Measurements from ENCODE around the gene RASAL2. TPM values are rescaled to one million over a fixed set of nuclear protein-coding genes. Genes with fewer than 3 reads are reported as not detected.

The RASAL2 gene
- total and polyA plus RNA-seq, 10 donors: 0.42 to 24.4 (median 14.6) TPM

DNA sequence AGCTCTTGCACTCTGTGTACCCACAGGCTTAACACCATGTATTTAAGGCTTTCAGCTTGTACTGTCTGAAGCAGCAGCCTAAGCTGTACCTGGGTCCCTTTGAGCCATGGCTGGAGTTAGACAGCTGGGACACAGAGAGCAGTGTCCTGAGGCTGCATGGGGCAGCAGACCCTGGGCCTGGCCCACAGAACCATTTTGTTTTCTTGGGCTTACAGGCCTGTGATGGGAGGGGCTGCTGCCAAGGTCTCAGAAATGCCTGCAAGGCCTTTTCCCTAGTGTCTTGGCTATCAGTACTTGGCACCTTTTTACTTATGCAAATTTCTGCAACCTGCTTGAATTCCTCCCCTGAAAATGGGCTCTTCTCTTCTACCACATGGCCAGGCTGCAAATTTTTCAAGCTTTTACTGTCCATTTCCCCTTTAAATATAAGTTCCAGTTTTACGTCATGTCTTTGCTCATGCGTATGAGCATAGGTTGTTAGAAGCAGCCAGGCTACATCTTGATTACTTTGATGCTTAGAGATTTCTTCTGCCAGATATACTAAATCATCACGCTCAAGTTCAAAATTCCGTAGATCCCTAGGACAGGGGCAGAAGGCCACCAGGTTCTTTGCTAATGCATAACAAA, 259.0 kb downstream of the RASAL2 start:
- no peaks in the 10 kb centered on the region for H3K27me3 ChIP-seq (replicated peaks in 1 of 7)
- TF ChIP-seq POLR2A (IDR thresholded peaks at IDR 0.05) (no peak), CTCF (IDR thresholded peaks at IDR 0.05 in 8 of 11, conservative IDR thresholded peaks at IDR 0.05 in 3 of 11) (no peak), POLR2AphosphoS5 (IDR thresholded peaks at IDR 0.05) (no peak)
- intact Hi-C loops (cut with DNase I; ENCODE audit: low total_unique reads): no loop called here
- H3K4me1 ChIP-seq: no peaks in the 10 kb centered on the region
- no peak overlapping the region for H3K4me3 ChIP-seq
- H3K36me3 ChIP-seq: no peaks in the 10 kb centered on the region
- H3K27ac ChIP-seq: no peak overlapping the region
- no peak for DNase-seq
- 92 to 98% (median 97%) methylated on average over 4 of the region's 4 CpGs for whole genome bisulfite sequencing, 5 donors
- H3K9me3 ChIP-seq: peaks cover 0 to 18% (median 12%) of the 10 kb centered on the region in 8 donors

DNA sequence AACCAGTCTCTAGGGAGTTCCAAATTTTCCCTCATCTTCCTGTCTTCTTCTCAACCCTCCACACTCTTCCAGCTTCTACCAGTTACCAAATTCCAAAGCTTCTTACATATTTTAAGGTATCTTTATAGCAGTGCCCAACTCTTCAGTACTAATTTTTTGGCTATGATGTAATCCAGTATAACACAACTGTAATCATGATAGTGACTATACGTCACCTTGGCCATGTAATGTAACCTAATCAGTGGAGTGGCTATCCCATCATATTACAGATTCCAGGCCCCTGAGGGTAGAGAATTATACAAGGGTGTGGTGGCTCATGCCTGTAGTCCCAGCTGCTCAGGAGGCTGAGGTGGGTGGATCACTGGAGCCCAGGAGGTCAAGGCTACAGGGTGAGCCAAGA, 259.6 kb downstream of the RASAL2 start:
- peaks cover 0 to 18% (median 12%) of the 10 kb centered on the region in 8 donors for H3K9me3 ChIP-seq
- intact Hi-C loops (cut with DNase I; ENCODE audit: low total_unique reads): no loop called here
- no peaks in the 10 kb centered on the region for H3K4me1 ChIP-seq
- H3K4me3 ChIP-seq: no peak overlapping the region
- H3K27me3 ChIP-seq (replicated peaks in 1 of 7): no peaks in the 10 kb centered on the region
- 80 to 94% (median 88%) methylated on average over 1 of the region's 1 CpG for WGBS, 5 donors
- no peak for TF ChIP-seq POLR2A (IDR thresholded peaks at IDR 0.05)
- no peak for TF ChIP-seq CTCF (IDR thresholded peaks at IDR 0.05 in 8 of 11, conservative IDR thresholded peaks at IDR 0.05 in 3 of 11)
- no peak for TF ChIP-seq POLR2AphosphoS5 (IDR thresholded peaks at IDR 0.05)
- no peak overlapping the region for H3K27ac ChIP-seq
- DNase-seq: no peak
- H3K36me3 ChIP-seq: no peaks in the 10 kb centered on the region

DNA sequence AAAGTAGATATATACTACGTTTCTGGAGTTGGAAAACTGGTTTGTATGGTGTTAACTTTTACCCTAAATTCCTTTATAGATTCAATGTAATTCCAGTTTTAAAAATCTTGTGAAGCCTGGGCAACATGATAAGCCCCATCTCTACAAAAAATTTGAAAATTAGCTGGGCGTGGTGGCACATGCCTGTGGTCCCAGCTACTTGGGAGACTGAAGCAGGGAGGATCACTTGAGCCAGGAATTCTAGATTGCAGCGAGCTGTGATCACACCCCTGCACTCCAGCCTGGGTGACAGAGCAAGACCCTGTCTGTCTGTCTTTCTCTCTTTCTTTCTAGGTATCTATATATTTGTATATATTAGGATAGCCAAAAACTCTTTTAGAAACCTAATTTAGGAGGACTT, 260.9 kb downstream of the RASAL2 start:
- H3K4me1 ChIP-seq: no peaks in the 10 kb centered on the region
- H3K4me3 ChIP-seq: no peak overlapping the region
- peaks cover 0 to 18% (median 12%) of the 10 kb centered on the region in 8 donors for H3K9me3 ChIP-seq
- H3K27me3 ChIP-seq (replicated peaks in 1 of 7): no peaks in the 10 kb centered on the region
- intact Hi-C loops (cut with DNase I; ENCODE audit: low total_unique reads): no loop called here
- no peak for TF ChIP-seq POLR2AphosphoS5 (IDR thresholded peaks at IDR 0.05)
- no peak for TF ChIP-seq CTCF (IDR thresholded peaks at IDR 0.05 in 8 of 11, conservative IDR thresholded peaks at IDR 0.05 in 3 of 11)
- no peak for TF ChIP-seq POLR2A (IDR thresholded peaks at IDR 0.05)
- no peak overlapping the region for H3K27ac ChIP-seq
- no peaks in the 10 kb centered on the region for H3K36me3 ChIP-seq
- WGBS, 5 donors: 69 to 86% (median 81%) methylated on average over 3 of the region's 3 CpGs
- no peak for DNase-seq

- no peak overlapping the region for H3K4me3 ChIP-seq
- peaks cover 0 to 18% (median 12%) of the 10 kb centered on the region in 8 donors for H3K9me3 ChIP-seq
- no peaks in the 10 kb centered on the region for H3K36me3 ChIP-seq
- H3K27ac ChIP-seq: no peak overlapping the region
- 91 to 100% (median 96%) methylated on average over 1 of the region's 1 CpG for WGBS, 5 donors
- no peaks in the 10 kb centered on the region for H3K4me1 ChIP-seq
- no peak for TF ChIP-seq POLR2A (IDR thresholded peaks at IDR 0.05)
- TF ChIP-seq CTCF (IDR thresholded peaks at IDR 0.05 in 8 of 11, conservative IDR thresholded peaks at IDR 0.05 in 3 of 11): no peak
- TF ChIP-seq POLR2AphosphoS5 (IDR thresholded peaks at IDR 0.05): no peak
- no peaks in the 10 kb centered on the region for H3K27me3 ChIP-seq (replicated peaks in 1 of 7)
- intact Hi-C loops (cut with DNase I; ENCODE audit: low total_unique reads): no loop called here
- no peak for DNase-seq
Observed at GRCh38 chr1:178356299-178356698, 262.4 kb downstream of the RASAL2 start.

All from spleen (tissue), 11 donors.